Liver (tissue), 9 donors: ENCODE results near the gene SLC34A2. TPM values are rescaled to one million over a fixed set of nuclear protein-coding genes. Genes with fewer than 3 reads are reported as not detected.

ENCODE experiments used
- DNase-seq: peaks from one replicate; pipeline ENCODE4 v3.0.0-alpha.2; 2017; ENCODE audit warnings: low spot score
- H3K27ac ChIP-seq, 2 donors: one replicate each; pipeline ENCODE4 v1.7.0; 2013; ENCODE audit warnings: inconsistent platforms in 2 of 2, low read length in 2 of 2, control low read depth in 1 of 2, low read depth in 1 of 2, mild to moderate bottlenecking in 1 of 2
- H3K27me3 ChIP-seq, 4 donors: one replicate each; pipeline versions ENCODE4 v1.6.1 to v1.7.0; 2013; ENCODE audit warnings: low read length in 3 of 4, inconsistent platforms in 1 of 4, mild to moderate bottlenecking in 1 of 4, moderate library complexity in 1 of 4; ENCODE audit not compliant: control insufficient read depth in 4 of 4, insufficient read depth in 4 of 4
- H3K36me3 ChIP-seq, 4 donors: one replicate each; pipeline versions ENCODE4 v1.6.1 to v1.7.0; 2013; ENCODE audit warnings: low read length in 3 of 4, mild to moderate bottlenecking in 3 of 4, low read depth in 1 of 4, moderate library complexity in 1 of 4; ENCODE audit not compliant: control insufficient read depth in 4 of 4, insufficient read depth in 3 of 4
- H3K4me1 ChIP-seq, 4 donors: one replicate each; pipeline versions ENCODE4 v1.6.1 to v1.7.0; 2013; ENCODE audit warnings: low read length in 3 of 4, mild to moderate bottlenecking in 3 of 4, moderate library complexity in 1 of 4; ENCODE audit not compliant: control insufficient read depth in 4 of 4, insufficient read depth in 4 of 4
- H3K4me3 ChIP-seq, 3 donors: one replicate each; pipeline versions ENCODE4 v1.6.1 to v1.7.0; 2013; ENCODE audit warnings: low read length in 3 of 3, control low read depth in 1 of 3, low read depth in 1 of 3, mild to moderate bottlenecking in 1 of 3
- H3K9ac ChIP-seq, 2 donors: one replicate each; pipeline ENCODE4 v1.7.0; 2013; ENCODE audit warnings: low read length in 2 of 2, mild to moderate bottlenecking in 2 of 2, moderate library complexity in 2 of 2, control low read depth in 1 of 2, low read depth in 1 of 2
- H3K9me3 ChIP-seq, 4 donors: one replicate each; pipeline versions ENCODE4 v1.6.1 to v1.7.0; 2013; ENCODE audit warnings: low read length in 3 of 4; ENCODE audit not compliant: control insufficient read depth in 4 of 4
- ATF3 ChIP-seq: IDR thresholded peaks from 2 replicates; pipeline ENCODE4 v1.6.1; 2016; ENCODE audit warnings: antibody characterized with exemption
- EGR1 ChIP-seq, 2 donors: IDR thresholded peaks; 2 replicates each; pipeline ENCODE4 v1.6.1; 2016 to 2018; ENCODE audit warnings: antibody characterized with exemption in 2 of 2, low read depth in 2 of 2
- FOXA1 ChIP-seq: IDR thresholded peaks from 2 replicates; pipeline ENCODE4 v1.6.1; 2016; ENCODE audit warnings: antibody characterized with exemption
- FOXA2 ChIP-seq: IDR thresholded peaks from 2 replicates; pipeline ENCODE4 v1.6.1; 2016; ENCODE audit warnings: antibody characterized with exemption
- GABPA ChIP-seq, 2 donors: IDR thresholded peaks in 1 of 2; conservative IDR thresholded peaks in 1 of 2; 2 replicates each; pipeline ENCODE4 v1.6.1; 2016; ENCODE audit warnings: antibody characterized with exemption in 2 of 2, mild to moderate bottlenecking in 1 of 2, moderate library complexity in 1 of 2
- HNF4A ChIP-seq, 2 donors: conservative IDR thresholded peaks; 2 replicates each; pipeline ENCODE4 v1.6.1; 2016; ENCODE audit warnings: antibody characterized with exemption in 2 of 2, mild to moderate bottlenecking in 2 of 2
- HNF4G ChIP-seq: IDR thresholded peaks from 2 replicates; pipeline ENCODE4 v1.6.1; 2016; ENCODE audit warnings: antibody characterized with exemption
- JUND ChIP-seq, 2 donors: IDR thresholded peaks; 2 replicates each; pipeline ENCODE4 v1.6.1; 2016; ENCODE audit warnings: antibody characterized with exemption in 2 of 2
- MAX ChIP-seq: IDR thresholded peaks from 2 replicates; pipeline ENCODE4 v1.6.1; 2016; ENCODE audit warnings: antibody characterized with exemption
- NR2F2 ChIP-seq: IDR thresholded peaks from 2 replicates; pipeline ENCODE4 v1.6.1; 2016; ENCODE audit warnings: antibody characterized with exemption
- RAD21 ChIP-seq, 2 donors: IDR thresholded peaks; 2 replicates each; pipeline ENCODE4 v1.6.1; 2016; ENCODE audit warnings: antibody characterized with exemption in 2 of 2, mild to moderate bottlenecking in 2 of 2
- RXRA ChIP-seq, 2 donors: IDR thresholded peaks; 2 replicates each; pipeline ENCODE4 v1.6.1; 2017 to 2018; ENCODE audit warnings: antibody characterized with exemption in 2 of 2, mild to moderate bottlenecking in 1 of 2
- SP1 ChIP-seq: IDR thresholded peaks from 2 replicates; pipeline ENCODE4 v1.6.1; 2018; ENCODE audit warnings: antibody characterized with exemption, mild to moderate bottlenecking
- TAF1 ChIP-seq: conservative IDR thresholded peaks from 2 replicates; pipeline ENCODE4 v1.6.1; 2016; ENCODE audit warnings: antibody characterized with exemption, mild to moderate bottlenecking
- YY1 ChIP-seq: IDR thresholded peaks from 2 replicates; pipeline ENCODE4 v1.6.1; 2016; ENCODE audit warnings: antibody characterized with exemption, mild to moderate bottlenecking
- ZBTB33 ChIP-seq: IDR thresholded peaks from 2 replicates; pipeline ENCODE4 v1.6.1; 2016; ENCODE audit warnings: antibody characterized with exemption
- whole genome bisulfite sequencing: extraction: QIAGEN DNeasy Blood & Tissue Kit; methylation state at CpG from one replicate; pipeline ENCODE4 v1.1.7; 2013; 5-methylcytosine and 5-hydroxymethylcytosine counted together
- polyA plus RNA-seq, 2 donors: library from polyadenylated mRNA; stranded (reverse) in 1 of 2; unstranded in 1 of 2; fragments of 200-250 nt in 1 of 2; fragments of >200 nt in 1 of 2; fragmentation: Nextera tagmentation in 1 of 2; extraction: Ambion mirVana in 1 of 2; gene quantifications; one replicate each; pipeline versions ENCODE4 v1.2.1 to v1.2.3, GENCODE V29; 2013 to 2015
- total RNA-seq, 2 donors: library from RNA; depleted of rRNA; stranded (reverse); fragments of >200 nt; gene quantifications; one replicate each; pipeline ENCODE4 v1.2.3, GENCODE V29; 2014
- TF ChIP-seq, protein P1 (sequence below): fragments of 150-350 bp; IDR thresholded peaks from 2 replicates; pipeline ENCODE4 v1.5.1; 2017; ENCODE audit warnings: improper control_type of control experiment, low read depth, low read length; ENCODE audit not compliant: missing input control
- donor health status: healthy.
- donor health status: healthy.
- donor health status: healthy.
- donor health status: healthy.
- donor health status: healthy.

The SLC34A2 gene, protein sequence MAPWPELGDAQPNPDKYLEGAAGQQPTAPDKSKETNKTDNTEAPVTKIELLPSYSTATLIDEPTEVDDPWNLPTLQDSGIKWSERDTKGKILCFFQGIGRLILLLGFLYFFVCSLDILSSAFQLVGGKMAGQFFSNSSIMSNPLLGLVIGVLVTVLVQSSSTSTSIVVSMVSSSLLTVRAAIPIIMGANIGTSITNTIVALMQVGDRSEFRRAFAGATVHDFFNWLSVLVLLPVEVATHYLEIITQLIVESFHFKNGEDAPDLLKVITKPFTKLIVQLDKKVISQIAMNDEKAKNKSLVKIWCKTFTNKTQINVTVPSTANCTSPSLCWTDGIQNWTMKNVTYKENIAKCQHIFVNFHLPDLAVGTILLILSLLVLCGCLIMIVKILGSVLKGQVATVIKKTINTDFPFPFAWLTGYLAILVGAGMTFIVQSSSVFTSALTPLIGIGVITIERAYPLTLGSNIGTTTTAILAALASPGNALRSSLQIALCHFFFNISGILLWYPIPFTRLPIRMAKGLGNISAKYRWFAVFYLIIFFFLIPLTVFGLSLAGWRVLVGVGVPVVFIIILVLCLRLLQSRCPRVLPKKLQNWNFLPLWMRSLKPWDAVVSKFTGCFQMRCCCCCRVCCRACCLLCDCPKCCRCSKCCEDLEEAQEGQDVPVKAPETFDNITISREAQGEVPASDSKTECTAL
- total RNA-seq (1 to 10 TPM in 1 of 2 donors, under 1 TPM in 1; 0.14 to 1.4 TPM), polyA plus RNA-seq (1 to 10 TPM in 1 of 2 donors, under 1 TPM in 1; 0.53 to 1.3 TPM)

DNA sequence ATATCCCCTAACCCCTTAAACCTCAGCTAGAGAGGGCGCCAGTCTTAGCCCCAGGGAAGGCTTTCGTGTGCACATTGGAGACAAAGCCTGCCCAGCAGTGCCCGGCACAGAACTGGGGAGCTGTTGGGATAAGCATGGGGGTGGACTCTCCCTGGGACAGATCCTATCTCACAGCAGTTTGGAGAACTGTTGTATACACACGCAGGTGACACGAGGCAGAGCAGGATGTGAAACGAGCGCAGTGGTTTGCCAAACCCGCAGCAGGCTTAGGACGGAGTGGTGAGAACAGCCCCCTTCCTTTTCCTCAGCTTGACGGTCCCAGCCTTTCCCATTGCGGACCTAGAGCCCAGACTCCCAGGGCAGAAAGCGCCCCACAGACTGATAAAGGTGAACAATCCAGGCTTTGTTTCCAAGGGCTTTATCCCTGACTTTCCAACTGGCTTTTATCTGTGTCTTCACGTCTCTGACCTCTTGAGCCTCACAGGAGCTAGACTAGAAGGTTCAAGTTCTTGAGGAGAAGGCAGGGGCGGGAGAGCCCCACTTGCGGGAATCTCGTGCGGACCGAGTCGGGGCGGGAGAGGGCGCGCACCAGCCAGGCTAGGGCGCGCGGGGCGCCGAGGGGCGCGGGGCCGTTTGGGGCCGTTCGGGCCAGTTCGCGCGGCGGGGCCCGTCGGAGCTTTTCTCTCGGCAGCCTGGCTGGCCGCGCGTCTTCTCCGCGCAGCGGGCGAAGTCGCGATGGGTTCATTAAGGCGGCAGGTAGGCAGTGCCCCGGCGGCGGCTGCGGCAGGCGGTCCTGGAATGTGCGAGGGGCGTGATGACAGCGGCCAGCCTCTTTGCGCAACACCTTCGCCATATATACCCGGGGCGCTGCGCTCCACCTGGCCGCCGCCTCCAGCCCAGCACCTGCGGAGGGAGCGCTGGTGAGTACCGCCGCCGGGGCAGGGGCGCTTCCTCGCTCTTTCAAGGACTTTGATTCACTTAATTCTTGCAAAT, at the start of gene SLC34A2:
SLC34A2 (plus strand) TSS at position 881 of the 993 bp plus-strand sequence. CDS start 6,650 bp downstream, outside the sequence.
- TF ChIP-seq NR2F2 (no peak), FOXA2 (no peak), GABPA (IDR thresholded peaks at IDR 0.05 in 1 of 2, conservative IDR thresholded peaks at IDR 0.05 in 1 of 2) (no peak), ATF3 (no peak), RXRA (IDR thresholded peaks at IDR 0.05) (no peak), MAX (no peak), TAF1 (no peak), JUND (IDR thresholded peaks at IDR 0.05) (no peak), SP1 (no peak), ZBTB33 (no peak), HNF4A (conservative IDR thresholded peaks at IDR 0.05) (no peak), YY1 (no peak), HNF4G (no peak), FOXA1 (no peak), EGR1 (IDR thresholded peaks at IDR 0.05; ENCODE audit: low read depth in 2 of 2) (no peak), RAD21 (IDR thresholded peaks at IDR 0.05) (no peak)
- TF ChIP-seq, protein P1, sequence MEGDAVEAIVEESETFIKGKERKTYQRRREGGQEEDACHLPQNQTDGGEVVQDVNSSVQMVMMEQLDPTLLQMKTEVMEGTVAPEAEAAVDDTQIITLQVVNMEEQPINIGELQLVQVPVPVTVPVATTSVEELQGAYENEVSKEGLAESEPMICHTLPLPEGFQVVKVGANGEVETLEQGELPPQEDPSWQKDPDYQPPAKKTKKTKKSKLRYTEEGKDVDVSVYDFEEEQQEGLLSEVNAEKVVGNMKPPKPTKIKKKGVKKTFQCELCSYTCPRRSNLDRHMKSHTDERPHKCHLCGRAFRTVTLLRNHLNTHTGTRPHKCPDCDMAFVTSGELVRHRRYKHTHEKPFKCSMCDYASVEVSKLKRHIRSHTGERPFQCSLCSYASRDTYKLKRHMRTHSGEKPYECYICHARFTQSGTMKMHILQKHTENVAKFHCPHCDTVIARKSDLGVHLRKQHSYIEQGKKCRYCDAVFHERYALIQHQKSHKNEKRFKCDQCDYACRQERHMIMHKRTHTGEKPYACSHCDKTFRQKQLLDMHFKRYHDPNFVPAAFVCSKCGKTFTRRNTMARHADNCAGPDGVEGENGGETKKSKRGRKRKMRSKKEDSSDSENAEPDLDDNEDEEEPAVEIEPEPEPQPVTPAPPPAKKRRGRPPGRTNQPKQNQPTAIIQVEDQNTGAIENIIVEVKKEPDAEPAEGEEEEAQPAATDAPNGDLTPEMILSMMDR, result no peak
- DNase-seq, result no peak
- no peaks in the 10 kb centered on the region for H3K9me3 ChIP-seq
- 3% methylated on average over 71 of the region's 71 CpGs for WGBS
- no peak within 1 kb of the TSS for H3K9ac ChIP-seq
- peak within 1 kb of the TSS in 1 of 3 donors; percentile 12 for H3K4me3 ChIP-seq
- peaks cover 0 to 9% (median 2%) of the 10 kb centered on the region in 4 donors for H3K4me1 ChIP-seq
- peaks cover 0 to 14% (median 1%) of the 10 kb centered on the region in 4 donors for H3K27me3 ChIP-seq
- no peaks in the 10 kb centered on the region for H3K36me3 ChIP-seq
- no peak within 1 kb of the TSS for H3K27ac ChIP-seq
